Muscle of arm (tissue), 14 donors: ENCODE results near the gene GNA15. TPM values are rescaled to one million over a fixed set of nuclear protein-coding genes. Genes with fewer than 3 reads are reported as not detected.
"Not testable (repeated sequence)": the region's sequence is repeated elsewhere in the genome, so short reads cannot be mapped to it uniquely, and the experiment has no call there.

Experiments used
- DNase-seq: peaks from one replicate; pipeline ENCODE4 v3.0.0-alpha.2; 2013
- long read RNA-seq, 11 donors: transcript quantifications; one replicate each; lab custom pipeline, GENCODE V29; 2026
- polyA plus RNA-seq, 12 donors: library from polyadenylated mRNA; unstranded; fragments of 120-200 nt; gene quantifications; one replicate each; pipeline ENCODE4 v1.2.1, GENCODE V29; 2013; ENCODE audit not compliant: insufficient read length in 12 of 12

GNA15 gene
- 1 to 10 TPM in 9 of 12 donors, under 1 TPM in 1, not detected in 2; 0.93 to 8.7 (median 1.5) TPM for polyA plus RNA-seq
- long read RNA-seq, donor 1, partial matches to known transcripts = 0 of 2 reads
- long read RNA-seq, donor 1, other reads (novel, unspliced or antisense) = 0 of 2 reads
- long read RNA-seq, donor 2 = 0 reads
- long read RNA-seq, donor 3 = 0 reads
- long read RNA-seq, donor 4 = 0 reads
- long read RNA-seq, donor 5, partial matches to known transcripts = 0 of 1 reads
- long read RNA-seq, donor 5, other reads (novel, unspliced or antisense) = 0 of 1 reads
- long read RNA-seq, donor 6 = 0 reads
- long read RNA-seq, donor 7 = 0 reads
- long read RNA-seq, donor 8 = 0 reads
- long read RNA-seq, donor 9 = 0 reads
- long read RNA-seq, donor 10, partial matches to known transcripts = 0 of 3 reads
- long read RNA-seq, donor 10, other reads (novel, unspliced or antisense) = 0 of 3 reads
- long read RNA-seq, donor 11, partial matches to known transcripts = 0 of 1 reads
- long read RNA-seq, donor 11, other reads (novel, unspliced or antisense) = 0 of 1 reads

DNA sequence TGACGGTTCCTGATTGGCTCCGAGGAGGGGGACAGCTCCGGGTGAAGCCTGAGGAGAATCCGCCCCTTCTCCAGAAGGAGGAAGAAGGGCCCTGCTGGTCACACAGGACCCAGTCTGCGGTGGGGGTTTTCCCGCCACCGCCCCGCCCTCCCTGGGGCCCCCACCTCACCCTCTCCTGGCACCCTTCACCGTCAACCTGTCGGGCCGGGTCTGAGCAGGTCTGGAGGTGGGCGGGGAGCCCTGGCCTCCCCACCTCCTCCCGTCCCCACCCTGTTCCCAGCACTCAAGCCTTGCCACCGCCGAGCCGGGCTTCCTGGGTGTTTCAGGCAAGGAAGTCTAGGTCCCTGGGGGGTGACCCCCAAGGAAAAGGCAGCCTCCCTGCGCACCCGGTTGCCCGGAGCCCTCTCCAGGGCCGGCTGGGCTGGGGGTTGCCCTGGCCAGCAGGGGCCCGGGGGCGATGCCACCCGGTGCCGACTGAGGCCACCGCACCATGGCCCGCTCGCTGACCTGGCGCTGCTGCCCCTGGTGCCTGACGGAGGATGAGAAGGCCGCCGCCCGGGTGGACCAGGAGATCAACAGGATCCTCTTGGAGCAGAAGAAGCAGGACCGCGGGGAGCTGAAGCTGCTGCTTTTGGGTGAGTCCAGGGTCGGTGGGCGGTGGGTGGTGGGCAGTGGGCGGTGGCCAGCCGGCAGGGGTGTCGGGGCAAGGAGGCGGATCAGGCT lies at the start of gene GNA15:
TSS of gene GNA15 (plus strand) at position 73 of the 723 bp plus-strand sequence. CDS start at position 491, 418 bp downstream.
- no peak for DNase-seq

DNA sequence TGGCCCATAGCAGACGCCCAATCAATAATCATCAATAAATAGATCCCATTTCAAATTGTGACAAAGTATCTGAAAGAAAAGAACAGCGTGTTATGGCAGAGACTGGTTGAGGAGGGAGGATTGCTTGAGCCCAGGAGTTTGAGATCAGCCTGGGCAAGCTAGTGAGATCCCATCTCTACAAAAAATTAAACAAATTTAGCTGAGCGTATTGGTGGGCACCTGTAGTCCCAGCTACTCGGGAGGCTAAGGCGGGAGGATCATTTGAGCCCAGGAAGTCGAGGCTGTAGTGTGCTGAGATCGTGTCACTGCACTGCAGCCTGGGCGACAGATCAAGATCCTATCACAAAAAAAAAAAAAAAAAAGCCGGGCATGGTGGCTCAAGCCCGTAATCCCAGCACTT lies 48.1 kb upstream of the GNA15 start:
- DNase-seq = no peak

- not testable (repeated sequence) for DNase-seq
Measured at GRCh38 chr19:3089299-3089855, 46.5 kb upstream of the GNA15 start.

GRCh38 chr19:3094601-3095440 lies 41.0 kb upstream of the GNA15 start:
- no peak for DNase-seq

DNA sequence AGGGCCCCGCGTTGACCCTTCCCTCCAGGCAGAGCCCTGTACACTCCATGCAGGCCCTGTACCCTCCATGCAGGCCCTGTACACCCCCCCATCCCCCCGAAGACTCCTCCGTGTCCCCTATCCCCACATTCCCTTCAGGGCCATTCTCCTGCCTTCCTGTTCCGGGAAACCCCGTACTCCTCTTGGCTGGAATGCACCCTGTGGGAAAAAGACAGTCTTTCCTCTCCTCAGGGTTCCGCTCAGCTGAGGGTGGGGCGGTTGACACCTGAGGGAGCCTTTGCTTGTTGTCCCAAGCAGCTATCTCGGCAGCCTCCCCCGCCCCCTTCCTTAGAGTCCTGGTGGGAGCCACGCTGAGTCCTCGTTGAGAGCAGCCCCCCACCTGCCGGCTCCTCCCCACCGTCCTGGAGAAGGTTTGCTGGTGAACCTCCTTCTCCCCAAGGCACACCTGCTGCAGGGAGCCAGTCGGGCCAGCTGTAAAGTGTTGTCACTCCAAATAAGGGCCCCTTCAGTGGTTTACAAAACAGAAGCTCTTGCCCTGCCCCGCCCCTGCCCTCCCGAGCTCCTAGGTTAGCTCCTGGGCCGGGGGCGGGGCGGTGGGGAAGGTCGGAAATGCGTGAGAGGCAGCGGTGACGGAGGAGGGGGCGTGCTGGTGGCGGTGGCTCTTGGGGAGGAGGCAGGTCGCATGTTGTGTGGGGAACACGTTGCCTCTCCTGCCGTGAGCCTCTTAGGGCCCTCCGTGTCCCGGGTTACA lies 40.2 kb upstream of the GNA15 start:
- DNase-seq = no peak

DNA sequence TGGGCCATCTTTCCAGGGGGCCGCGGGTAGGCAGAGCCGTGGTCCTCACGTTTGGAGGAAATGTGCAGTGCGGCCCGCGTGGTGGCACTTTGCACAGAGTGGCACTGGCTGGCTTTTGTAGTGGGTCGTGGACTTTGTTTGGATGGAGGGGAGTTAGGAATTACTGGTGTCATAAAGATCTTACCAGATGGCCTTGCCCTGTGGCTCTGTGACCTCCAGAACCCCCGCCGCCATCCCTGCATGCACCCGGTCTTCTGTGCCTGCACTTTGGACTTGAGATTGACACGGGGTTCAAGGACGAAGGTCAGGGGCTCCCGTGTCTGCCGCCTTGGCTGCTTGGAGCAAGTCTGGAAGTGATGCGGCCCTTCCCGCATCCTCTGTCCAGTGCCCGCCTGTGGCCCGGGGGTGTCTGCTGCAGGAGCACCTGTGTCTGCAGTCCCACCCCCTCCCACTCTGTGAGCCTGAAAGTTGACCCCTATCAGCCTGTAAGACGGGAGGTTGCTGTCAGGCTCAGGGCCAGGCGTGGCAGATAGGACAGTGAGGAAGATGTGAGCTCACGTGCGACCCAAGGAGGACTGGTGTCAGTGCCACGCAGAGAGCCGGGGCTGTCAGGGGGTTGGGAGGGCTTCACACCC lies 39.4 kb upstream of the GNA15 start:
- DNase-seq = no peak

DNA sequence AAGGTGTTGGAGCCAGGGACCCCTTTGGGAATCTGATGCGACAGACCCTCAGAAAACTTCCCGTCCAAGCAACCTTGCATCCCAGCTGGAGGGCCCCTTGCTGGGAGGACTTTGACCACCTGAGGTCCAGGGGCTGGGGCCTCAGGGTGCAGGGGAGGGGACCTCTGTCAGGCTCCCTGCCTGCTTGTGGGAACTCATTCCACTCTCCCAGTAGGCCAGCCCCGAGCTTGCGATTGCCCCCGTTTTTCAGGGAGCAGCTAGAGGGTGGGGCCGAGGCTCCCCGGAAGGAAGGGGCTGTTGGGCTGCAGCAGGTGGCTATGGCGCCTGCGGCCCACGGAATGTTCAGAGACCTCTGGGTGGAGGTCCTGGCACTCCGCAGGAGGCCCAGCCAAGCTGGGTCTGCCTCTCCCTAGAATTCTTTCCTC lies 38.9 kb upstream of the GNA15 start:
- DNase-seq = no peak

- DNase-seq = no peak
Measured at GRCh38 chr19:3097442-3097871, 38.4 kb upstream of the GNA15 start.

GRCh38 chr19:3098141-3098514 lies 37.7 kb upstream of the GNA15 start:
- no peak for DNase-seq

GRCh38 chr19:3098515-3099346 lies 37.1 kb upstream of the GNA15 start:
- no peak for DNase-seq

DNA sequence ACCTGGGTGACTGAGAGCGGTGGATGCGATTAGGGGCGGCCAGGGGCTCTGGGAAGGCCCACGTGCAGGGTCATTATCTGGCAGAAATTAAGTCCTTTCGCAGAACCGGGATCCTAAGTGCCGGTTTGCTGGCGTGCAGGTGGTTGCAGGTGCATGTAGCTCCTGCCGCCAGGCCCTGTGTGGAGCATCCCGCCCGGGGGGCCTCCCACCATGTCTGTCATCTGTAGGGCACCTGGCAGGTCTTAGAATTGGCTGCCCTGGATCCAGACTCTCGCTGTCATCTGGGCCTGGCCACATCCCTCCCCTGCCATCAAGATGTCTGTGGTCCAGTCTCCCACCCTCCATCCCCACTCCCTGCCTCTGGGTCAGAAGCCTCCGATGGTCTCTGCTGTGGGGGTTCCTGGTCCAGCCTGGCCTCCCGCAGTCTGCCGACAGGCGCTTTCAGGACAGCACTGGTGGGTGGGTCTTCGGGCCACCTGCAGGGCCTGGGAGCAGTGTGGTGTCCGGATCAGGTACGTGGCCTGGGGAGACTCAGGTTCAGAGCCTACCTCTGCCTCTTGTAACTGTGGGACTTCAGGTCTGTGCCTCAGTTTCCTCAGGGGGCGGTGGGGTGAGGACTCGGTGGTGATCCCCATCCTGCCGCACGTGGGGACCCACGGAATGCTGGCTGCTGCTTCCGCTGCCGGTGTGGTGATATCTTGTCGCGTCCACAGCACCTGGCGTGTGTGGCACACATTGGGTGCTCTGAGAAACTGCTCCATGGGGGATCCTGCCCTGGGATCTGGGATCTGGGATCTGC lies 36.3 kb upstream of the GNA15 start:
- DNase-seq = no peak

DNA sequence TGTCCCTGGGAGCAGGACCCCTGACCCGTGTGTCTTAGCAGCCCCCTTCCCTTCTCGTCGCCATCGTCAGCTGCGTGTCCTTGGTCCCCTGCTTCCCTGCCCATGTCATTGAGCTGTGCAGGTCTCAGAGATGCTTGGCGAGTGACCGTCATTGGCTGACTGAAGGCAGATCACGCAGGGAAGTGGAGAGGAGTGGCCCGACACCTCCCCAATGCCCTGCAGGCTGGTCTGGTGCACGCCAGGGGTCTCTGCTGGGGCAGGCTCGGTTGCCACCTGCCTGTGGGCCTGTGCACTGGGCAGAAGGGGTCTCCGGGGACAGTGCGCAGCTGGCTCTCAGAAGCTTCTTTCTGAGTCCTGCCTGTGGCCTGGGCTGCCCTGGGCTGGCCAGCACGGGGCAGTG lies 35.5 kb upstream of the GNA15 start:
- DNase-seq = no peak

GRCh38 chr19:3100747-3101730 lies 34.8 kb upstream of the GNA15 start:
- DNase-seq = no peak

- DNase-seq = no peak
Measured at GRCh38 chr19:3102239-3103140, 33.3 kb upstream of the GNA15 start.

GRCh38 chr19:3104708-3104983 lies 31.2 kb upstream of the GNA15 start:
- no peak for DNase-seq
